GM19351 (cell line): Measurements from ENCODE around the gene PHF21A.
"Not testable (repeated sequence)": the region's sequence is repeated elsewhere in the genome, so short reads cannot be mapped to it uniquely, and the experiment has no call there.

Experiments
- ATAC-seq: cut with Tn5 transposase; IDR thresholded peaks from one replicate; pipeline ENCODE4 v1.9.1; 2021; ENCODE audit warnings: mild to moderate bottlenecking, moderate library complexity; ENCODE audit not compliant: unreplicated experiment

PHF21A gene

DNA sequence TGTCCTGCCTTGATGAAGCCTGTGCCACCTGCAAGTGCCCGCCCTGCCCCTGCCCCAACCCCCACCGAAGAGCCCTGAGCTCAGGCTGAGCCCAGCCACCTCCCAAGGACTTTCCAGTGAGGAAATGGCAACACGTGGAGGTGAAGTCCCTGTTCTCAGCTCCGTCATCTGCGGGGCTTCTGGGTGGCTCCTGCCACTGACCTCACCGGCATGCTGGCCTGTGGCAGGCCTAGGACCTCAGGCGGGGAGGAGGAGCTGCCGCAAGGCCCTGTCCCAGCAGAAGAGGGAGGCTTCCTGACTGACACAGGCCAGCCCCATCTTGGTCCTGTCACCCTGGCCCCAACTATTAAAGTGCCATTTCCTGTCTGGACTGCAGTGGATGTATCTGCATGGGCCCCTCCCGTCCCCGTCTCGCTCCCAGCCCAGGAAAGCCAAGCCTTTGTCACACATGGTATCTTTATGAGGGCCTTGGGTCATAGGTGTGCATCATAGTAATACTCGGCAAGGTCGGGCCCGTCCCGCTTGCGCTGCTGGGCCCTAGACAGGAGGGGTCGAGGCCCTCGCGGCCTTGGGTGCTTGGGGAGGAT is 215.1 kb downstream of the PHF21A start:
- ATAC-seq: no peak

DNA sequence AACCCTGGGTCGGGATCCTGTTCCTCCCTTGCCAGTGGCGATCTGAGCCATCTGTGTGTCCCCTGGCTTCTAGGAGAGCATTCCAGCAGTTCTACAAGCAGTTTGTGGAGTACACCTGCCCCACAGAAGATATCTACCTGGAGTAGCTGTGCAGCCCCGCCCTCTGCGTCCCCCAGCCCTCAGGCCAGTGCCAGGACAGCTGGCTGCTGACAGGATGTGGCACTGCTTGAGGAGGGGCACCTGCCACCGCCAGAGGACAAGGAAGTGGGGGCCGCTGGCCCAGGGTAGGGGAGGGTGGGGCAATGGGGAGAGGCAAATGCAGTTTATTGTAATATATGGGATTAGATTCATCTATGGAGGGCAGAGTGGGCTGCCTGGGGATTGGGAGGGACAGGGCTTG is 215.7 kb downstream of the PHF21A start:
- not testable (repeated sequence) for ATAC-seq

- no peak for ATAC-seq
Measured at GRCh38 chr11:45905095-45905494, 216.2 kb downstream of the PHF21A start.

DNA sequence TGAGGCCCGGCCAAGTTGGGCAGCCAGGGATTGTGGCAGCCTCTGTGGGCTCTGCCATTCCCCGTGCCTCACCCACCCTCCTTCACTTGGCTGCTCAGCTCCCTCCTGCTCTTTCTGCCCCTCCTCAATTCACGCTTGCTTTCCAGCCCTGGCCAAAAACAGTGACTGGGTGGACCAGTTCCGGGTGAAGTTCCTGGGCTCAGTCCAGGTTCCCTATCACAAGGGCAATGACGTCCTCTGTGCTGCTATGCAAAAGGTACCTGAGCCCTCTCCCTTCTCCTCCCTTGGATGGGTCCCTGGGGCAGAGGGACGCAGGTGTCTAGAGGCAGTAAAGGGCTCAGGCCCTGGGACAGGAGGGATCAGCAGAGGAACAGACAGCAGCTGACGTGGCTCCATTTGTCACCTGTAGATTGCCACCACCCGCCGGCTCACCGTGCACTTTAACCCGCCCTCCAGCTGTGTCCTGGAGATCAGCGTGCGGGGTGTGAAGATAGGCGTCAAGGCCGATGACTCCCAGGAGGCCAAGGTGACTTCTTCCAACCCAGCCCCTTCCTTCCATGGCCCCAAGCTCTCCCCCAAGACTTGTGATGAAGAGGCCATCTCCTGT is 216.8 kb downstream of the PHF21A start:
- ATAC-seq: no peak

DNA sequence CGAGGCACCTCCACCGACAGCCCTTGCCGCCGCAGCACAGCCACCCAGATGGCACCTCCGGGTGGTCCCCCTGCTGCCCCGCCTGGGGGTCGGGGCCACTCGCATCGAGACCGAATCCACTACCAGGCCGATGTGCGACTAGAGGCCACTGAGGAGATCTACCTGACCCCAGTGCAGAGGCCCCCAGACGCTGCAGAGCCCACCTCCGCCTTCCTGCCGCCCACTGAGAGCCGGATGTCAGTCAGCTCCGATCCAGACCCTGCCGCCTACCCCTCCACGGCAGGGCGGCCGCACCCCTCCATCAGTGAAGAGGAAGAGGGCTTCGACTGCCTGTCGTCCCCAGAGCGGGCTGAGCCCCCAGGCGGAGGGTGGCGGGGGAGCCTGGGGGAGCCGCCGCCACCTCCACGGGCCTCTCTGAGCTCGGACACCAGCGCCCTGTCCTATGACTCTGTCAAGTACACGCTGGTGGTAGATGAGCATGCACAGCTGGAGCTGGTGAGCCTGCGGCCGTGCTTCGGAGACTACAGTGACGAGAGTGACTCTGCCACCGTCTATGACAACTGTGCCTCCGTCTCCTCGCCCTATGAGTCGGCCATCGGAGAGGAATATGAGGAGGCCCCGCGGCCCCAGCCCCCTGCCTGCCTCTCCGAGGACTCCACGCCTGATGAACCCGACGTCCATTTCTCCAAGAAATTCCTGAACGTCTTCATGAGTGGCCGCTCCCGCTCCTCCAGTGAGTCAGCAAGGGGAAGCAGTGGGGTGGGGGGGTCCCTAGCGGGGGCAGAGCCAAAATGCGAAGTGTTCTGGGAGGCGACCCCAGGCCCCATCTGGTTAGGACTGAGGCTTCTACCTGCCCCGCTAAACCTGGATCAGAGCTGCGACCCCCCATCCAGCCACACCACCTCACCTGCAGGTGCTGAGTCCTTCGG is 218.5 kb downstream of the PHF21A start:
- ATAC-seq: no peak

DNA sequence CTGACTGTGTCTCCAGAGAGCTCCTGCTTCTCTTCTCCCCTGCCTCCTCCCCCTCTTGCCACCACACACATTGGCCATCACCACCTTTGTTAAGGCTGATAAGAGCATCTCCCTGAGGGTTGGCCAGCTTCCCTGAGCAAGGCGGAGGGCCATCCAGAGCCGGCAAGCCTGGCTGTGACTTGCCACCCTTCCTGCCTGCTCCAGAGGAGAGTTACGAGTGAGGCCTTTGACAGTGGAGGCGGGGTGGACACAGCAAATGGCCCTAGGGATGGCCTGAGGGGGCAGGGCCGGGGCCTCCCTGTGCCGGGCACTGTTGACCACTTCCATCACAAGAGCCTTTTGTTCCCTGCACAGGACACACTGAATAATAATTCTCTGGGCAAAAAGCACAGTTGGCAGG is 219.6 kb downstream of the PHF21A start:
- ATAC-seq: no peak

DNA sequence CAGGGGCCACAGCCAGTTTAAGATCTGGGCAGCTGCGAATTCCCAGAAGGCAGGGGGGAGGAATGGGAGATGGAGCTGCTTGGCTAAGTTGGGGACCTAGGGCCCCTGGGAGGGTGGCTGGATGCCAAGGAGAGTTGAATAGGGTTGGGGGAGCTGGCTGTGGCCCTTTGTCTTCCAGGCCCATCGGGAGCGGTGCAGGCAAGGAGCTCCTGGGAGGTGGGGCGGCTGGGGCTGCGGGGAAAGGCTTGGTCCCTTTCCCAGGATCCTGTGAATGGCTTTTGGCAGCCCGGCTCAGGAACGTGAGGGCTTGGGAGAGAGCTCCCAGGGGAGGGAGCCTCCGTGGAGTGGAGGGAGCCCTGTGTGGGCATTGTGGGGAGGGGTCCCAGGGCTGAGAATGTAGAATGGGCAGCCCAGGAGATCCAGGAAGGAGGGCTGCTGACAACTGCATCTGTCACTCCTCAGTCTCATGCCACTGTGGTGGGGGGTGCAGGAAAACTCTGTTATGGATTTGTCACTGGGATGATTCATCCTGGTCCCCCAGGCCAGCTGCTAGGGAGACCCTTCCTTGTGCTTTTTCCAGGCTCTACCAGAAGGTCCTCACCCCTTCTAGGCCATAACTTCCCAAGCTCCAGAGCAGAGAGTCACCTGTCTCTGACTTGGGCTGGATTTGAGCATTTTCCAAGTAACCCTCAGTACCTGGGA is 220.2 kb downstream of the PHF21A start:
- ATAC-seq: no peak

DNA sequence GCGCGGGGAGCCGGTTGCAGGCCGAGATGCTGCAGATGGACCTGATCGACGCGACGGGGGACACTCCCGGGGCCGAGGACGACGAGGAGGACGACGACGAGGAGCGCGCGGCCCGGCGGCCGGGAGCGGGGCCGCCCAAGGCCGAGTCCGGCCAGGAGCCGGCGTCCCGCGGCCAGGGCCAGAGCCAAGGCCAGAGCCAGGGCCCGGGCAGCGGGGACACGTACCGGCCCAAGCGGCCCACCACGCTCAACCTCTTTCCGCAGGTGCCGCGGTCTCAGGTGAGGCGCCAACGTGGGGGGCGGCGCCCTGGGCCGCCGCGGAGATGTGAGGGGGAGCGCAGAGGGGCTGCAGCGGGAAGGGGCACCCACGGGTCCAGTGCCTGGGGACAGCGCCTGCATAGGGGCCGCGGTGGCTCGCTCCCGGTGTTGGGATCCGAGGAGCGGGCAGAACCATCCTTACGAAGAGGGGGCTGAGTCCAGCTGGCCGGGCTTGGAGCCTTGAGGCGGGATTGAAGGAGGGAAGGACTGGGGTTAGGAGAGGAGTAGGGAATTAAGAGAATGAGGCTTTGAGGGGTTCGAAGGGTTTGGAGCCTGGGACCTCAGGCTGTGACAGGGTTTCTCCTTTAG is 221.0 kb downstream of the PHF21A start:
- ATAC-seq: not testable (repeated sequence)

GRCh38 chr11:45899448-45900174 is 221.6 kb downstream of the PHF21A start:
- peak; percentile 77 for ATAC-seq

- no peak for ATAC-seq
Measured at GRCh38 chr11:45899086-45899447, 222.2 kb downstream of the PHF21A start.

- ATAC-seq: no peak
Measured at GRCh38 chr11:45897556-45897955, 223.7 kb downstream of the PHF21A start.

GRCh38 chr11:45896422-45896984 is 224.8 kb downstream of the PHF21A start:
- ATAC-seq: no peak

DNA sequence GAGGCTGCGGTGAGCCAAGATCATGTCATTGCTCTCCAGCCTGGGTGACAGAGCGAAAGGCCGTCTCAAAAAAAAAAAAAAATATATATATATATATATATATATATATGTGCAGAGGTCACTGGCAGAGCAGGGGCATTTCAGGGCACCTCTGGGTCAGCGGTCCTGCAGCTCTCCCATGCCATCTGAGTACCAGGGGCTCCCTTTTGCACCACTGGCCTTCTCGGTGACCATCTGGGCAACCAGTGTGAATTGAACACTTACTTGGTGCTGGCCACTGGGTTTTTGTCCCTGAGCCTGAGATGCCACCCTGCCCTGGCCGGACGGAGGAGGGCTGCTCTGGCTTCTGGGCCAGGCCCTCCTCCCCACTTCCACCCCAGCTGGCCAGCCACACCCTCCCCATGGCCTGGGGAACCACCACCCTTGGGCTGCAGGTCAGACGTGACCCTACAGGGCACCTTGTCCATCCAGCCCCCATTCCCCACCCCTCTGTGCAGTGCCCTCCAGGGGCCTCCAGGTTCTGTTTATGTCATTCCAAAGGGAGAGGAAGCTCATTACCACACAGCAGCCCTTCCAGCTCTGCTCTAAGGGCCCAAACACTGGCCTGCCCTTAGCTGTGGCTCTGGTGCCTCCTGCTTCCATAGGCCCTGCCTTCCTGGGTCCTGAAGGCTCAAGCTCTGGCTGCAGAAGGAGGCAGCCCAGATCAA is 225.5 kb downstream of the PHF21A start:
- no peak for ATAC-seq

DNA sequence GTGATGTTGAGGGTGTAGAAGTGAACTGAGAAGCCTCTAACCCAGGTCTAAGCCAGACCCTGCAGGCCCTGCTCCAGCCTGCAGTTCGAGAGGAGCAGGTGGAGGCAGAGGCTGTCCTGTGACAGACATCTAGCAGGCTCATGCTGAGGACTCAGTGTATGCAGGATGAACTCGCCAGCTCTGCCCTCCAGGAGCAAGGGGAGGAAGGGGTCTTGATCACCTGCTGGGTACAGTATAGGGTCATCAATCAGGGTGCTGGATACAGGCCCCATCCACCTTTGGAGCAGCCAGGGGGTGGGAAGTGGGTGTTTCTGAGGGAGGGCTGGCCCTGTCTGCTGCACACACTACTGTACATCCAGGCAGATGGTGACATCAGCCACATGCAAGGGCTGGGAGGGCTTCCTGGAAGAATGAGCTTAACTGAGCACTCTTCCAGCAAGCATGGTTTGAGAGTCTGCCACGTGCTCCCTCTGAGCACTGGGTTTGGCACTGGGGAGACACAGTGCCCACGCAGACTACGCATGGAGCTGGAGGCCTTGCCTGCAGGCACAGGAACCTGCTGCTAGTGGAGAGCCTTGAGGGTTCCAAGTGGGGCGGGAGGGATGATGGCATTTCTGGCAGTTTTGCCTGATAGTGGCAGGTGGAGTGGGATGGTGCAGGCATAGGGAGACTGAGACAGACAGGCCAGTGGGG is 226.6 kb downstream of the PHF21A start:
- ATAC-seq: no peak

DNA sequence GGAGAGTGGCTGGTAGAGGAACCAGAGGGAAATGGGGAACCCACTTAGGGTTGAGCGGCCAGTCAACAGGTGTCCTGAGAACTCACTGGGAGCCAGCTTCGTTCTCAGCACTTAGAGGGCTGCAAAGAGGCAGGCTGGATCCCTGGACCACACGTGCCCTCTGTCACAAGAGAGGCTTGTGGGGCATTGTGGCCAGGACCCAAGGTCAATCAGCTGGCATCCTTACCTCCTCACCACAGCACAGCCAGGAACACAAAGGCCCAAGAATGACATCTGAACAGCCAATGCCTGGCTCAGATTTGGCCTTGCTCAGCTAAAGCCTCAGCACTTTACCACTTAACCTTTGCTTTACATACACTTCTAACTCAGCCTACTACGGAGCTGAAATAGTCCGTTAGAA is 228.4 kb downstream of the PHF21A start:
- no peak for ATAC-seq

DNA sequence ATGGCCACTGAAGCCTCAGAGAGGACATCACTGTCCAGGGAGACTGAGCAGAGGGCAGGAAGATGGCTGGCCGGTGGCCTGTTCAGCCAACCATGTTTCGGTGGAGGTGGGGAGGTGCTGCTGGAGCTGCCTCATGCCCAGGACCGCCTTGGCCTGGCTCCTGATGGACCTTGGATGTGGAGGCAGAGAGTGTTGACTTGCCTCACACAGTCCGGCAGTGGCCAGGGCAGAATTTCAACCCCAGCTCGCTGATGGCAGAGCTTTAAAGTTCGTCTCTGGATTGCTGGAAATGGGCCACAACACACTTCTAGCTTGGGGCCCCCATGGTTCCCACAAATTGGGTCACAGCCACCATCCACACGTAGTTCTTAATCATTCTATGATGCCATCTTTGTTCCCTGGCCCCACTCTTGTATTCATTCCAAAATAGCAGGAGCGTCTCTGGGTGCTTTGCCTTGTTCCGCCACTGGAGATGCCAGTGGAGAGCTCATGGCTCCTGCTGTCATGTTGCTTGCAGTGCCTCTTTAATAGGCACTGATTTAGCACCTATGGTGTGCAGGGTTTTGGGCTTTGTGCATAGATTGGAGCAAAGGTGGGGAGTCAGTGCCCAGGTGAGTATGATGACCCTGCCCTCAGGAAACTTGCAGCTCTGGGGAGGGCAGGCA is 230.2 kb downstream of the PHF21A start:
- no peak for ATAC-seq

GRCh38 chr11:45889966-45890365 is 231.3 kb downstream of the PHF21A start:
- no peak for ATAC-seq

GRCh38 chr11:45889555-45889954 is 231.7 kb downstream of the PHF21A start:
- no peak for ATAC-seq
